Psoas muscle (tissue), 8 donors: ENCODE results near the gene PRKN. TPM values are rescaled to one million over a fixed set of nuclear protein-coding genes. Genes with fewer than 3 reads are reported as not detected.

Source experiments
- ATAC-seq, 4 donors: fragments of 200-7000 bp; cut with Tn5 transposase; one replicate each; pipeline ENCODE4 v1.9.1; 2020; ENCODE audit warnings: moderate library complexity in 3 of 4, mild to moderate bottlenecking in 2 of 4
- DNase-seq, 2 donors: peaks; one replicate each; pipeline ENCODE4 v3.0.0-alpha.2; 2020
- H3K27ac ChIP-seq: fragments of 200-600 bp; one replicate; pipeline ENCODE4 v1.8.0; 2022
- H3K27me3 ChIP-seq, 3 donors: fragments of 200-600 bp in 1 of 3; one replicate each; pipeline versions ENCODE4 v1.6.1 to v1.8.0; 2013 to 2022; ENCODE audit warnings: low read length in 2 of 3, mild to moderate bottlenecking in 2 of 3, moderate library complexity in 1 of 3; ENCODE audit not compliant: insufficient read depth in 3 of 3
- H3K36me3 ChIP-seq, 2 donors: fragments of 200-600 bp in 1 of 2; one replicate each; pipeline versions ENCODE4 v1.6.1 to v1.8.0; 2013 to 2022; ENCODE audit warnings: low read depth in 1 of 2, mild to moderate bottlenecking in 1 of 2, moderate library complexity in 1 of 2; ENCODE audit not compliant: insufficient read depth in 1 of 2
- H3K4me1 ChIP-seq: fragments of 200-600 bp; one replicate; pipeline ENCODE4 v1.8.0; 2022
- H3K4me3 ChIP-seq: fragments of 200-600 bp; one replicate; pipeline ENCODE4 v1.8.0; 2022; ENCODE audit warnings: mild to moderate bottlenecking
- H3K9me3 ChIP-seq: fragments of 200-600 bp; one replicate; pipeline ENCODE4 v1.8.0; 2022
- CTCF ChIP-seq: fragments of 200-600 bp; IDR thresholded peaks from one replicate; pipeline ENCODE4 v1.8.0; 2022; ENCODE audit warnings: antibody characterized with exemption
- whole genome bisulfite sequencing, 3 donors: extraction: QIAGEN DNeasy Blood & Tissue Kit; methylation state at CpG; one replicate each; pipeline versions ENCODE4 v1.1.6 to v1.1.7; 2013; 5-methylcytosine and 5-hydroxymethylcytosine counted together
- intact Hi-C, 2 donors: fragments of 100-400 bp; cut with DNase I; formaldehyde crosslinking; loops; one replicate each; pipeline versions ENCODE4 v1.11.0 to v1.14.2; 2022
- polyA plus RNA-seq, 3 donors: library from polyadenylated mRNA; stranded (reverse); fragments of 200-250 nt; gene quantifications; one replicate each; pipeline ENCODE4 v1.2.3, GENCODE V29; 2013
- total RNA-seq, 4 donors: library from RNA; stranded (reverse); fragmentation: NEBNext Ultra II Directional in 2 of 4; extraction: Animal tissue kit (Norgen Biotek cat#: 25700) in 2 of 4; gene quantifications; one replicate each; pipeline versions ENCODE4 v1.2.1 to v1.2.4, GENCODE V29; 2021 to 2023
- donor health status: healthy with polysubstance abuse.
- donor health status: DM: no; HTN: no; CAD: no; lungs with moderate emphysema.
- donor health status: Bipolar disorder and iron deficiency.
- donor health status: healthy.
- donor health status: DM: yes; HTN: yes; CAD: no.
- donor health status: DM: no; HTN: no; CAD: no.
- donor health status: DM: no; HTN: no; CAD: no.
- donor health status: DM: yes; HTN: yes; CAD: no.

PRKN gene
- total and polyA plus RNA-seq, 7 donors: 1.5 to 19.5 (median 11.7) TPM

GRCh38 chr6:161367472-161367871 lies 1360.1 kb downstream of the PRKN start:
- Histone ChIP-seq H3K4me3 (no peak overlapping the region), H3K9me3 (no peaks in the 10 kb centered on the region), H3K36me3 (no peaks in the 10 kb centered on the region), H3K4me1 (no peaks in the 10 kb centered on the region), H3K27me3 (no peaks in the 10 kb centered on the region), H3K27ac (no peak overlapping the region)
- intact Hi-C loops: no loop called here
- 59 to 65% (median 64%) methylated on average over 12 of the region's 12 CpGs for WGBS, 3 donors
- TF ChIP-seq CTCF: no peak
- ATAC-seq: no peak
- DNase-seq: no peak

DNA sequence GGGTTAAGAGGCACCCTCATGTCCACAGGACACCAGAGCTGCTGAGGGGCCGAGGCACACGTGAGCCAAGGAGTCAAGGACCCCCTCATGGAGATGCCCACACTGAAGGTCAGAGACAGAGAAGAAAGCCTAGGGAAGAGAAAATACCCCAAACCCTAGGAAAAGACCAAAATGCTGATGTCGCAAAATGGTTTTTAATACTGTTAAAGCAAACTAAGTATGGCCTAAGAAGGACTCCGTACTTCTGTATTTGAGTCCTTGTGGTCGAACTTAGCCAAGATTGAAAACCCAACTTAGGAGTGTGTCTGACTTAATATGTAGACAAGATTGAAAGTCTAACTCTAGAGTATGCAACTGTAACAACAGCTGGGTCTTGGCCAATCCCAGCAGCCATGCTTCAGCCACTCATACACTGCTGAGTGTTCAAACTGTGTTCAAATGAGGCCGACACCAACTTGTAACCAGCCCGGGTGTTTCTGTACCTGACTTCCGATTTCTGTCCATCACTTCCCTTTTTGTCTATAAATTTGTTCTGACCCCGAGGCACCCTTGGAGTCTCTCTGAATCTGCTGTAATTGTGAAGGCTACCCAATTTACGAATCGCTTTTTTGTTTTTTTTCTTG lies 1361.2 kb downstream of the PRKN start:
- Histone ChIP-seq H3K36me3 (no peaks in the 10 kb centered on the region), H3K9me3 (no peaks in the 10 kb centered on the region), H3K4me1 (no peaks in the 10 kb centered on the region), H3K4me3 (no peak overlapping the region), H3K27ac (no peak overlapping the region), H3K27me3 (no peaks in the 10 kb centered on the region)
- DNase-seq: no peak
- intact Hi-C loops: no loop called here
- no peak for TF ChIP-seq CTCF
- 93 to 96% (median 95%) methylated on average over 11 of the region's 11 CpGs for WGBS, 3 donors
- ATAC-seq: no peak

DNA sequence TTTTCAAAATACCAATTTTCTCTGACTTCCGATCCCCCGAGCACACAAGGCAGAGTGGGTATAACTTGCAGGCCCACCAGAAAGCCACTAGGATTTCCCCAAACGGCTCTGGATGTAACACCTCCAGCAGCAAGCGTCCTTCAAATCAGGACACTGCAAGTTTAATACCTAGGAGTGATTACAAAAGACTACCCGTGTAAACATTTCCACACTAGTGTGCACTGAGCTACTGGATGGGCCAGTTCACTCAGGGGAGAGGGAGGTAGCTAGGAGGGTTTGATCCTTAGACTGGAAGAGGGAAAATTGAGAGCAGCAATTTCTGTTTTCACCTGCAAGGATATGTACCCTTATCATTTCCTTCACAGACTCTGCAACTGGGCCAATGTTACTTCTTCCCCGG lies 1361.9 kb downstream of the PRKN start:
- TF ChIP-seq CTCF: no peak
- H3K27me3 ChIP-seq: no peaks in the 10 kb centered on the region
- no peaks in the 10 kb centered on the region for H3K4me1 ChIP-seq
- no peaks in the 10 kb centered on the region for H3K9me3 ChIP-seq
- no peaks in the 10 kb centered on the region for H3K36me3 ChIP-seq
- 72 to 86% (median 85%) methylated on average over 6 of the region's 6 CpGs for WGBS, 3 donors
- no peak for DNase-seq
- ATAC-seq: no peak
- H3K27ac ChIP-seq: no peak overlapping the region
- intact Hi-C loops: no loop called here
- no peak overlapping the region for H3K4me3 ChIP-seq

GRCh38 chr6:161363286-161363685 lies 1364.3 kb downstream of the PRKN start:
- no peak for TF ChIP-seq CTCF
- ATAC-seq (no peak), DNase-seq (no peak)
- Histone ChIP-seq H3K27me3 (no peaks in the 10 kb centered on the region), H3K4me3 (no peak overlapping the region), H3K36me3 (no peaks in the 10 kb centered on the region), H3K9me3 (no peaks in the 10 kb centered on the region), H3K4me1 (no peaks in the 10 kb centered on the region), H3K27ac (no peak overlapping the region)
- intact Hi-C loops: no loop called here

GRCh38 chr6:161362266-161362665 lies 1365.3 kb downstream of the PRKN start:
- no peak overlapping the region for H3K27ac ChIP-seq
- H3K9me3 ChIP-seq: no peaks in the 10 kb centered on the region
- H3K4me1 ChIP-seq: no peaks in the 10 kb centered on the region
- no peak for TF ChIP-seq CTCF
- WGBS, 3 donors: 94 to 98% (median 96%) methylated on average over 7 of the region's 7 CpGs
- intact Hi-C loops: no loop called here
- no peaks in the 10 kb centered on the region for H3K36me3 ChIP-seq
- DNase-seq (no peak), ATAC-seq (no peak)
- H3K27me3 ChIP-seq: no peaks in the 10 kb centered on the region
- no peak overlapping the region for H3K4me3 ChIP-seq
